CD4-positive, CD25-positive, alpha-beta regulatory T cell (primary cell): ENCODE data around the gene RASSF6. TPM values are rescaled to one million over a fixed set of nuclear protein-coding genes. Genes with fewer than 3 reads are reported as not detected.
A peak's percentile ranks its signal among the peaks of the same experiment; 100 is the strongest.
"Not testable (repeated sequence)": the region's sequence is repeated elsewhere in the genome, so short reads cannot be mapped to it uniquely, and the experiment has no call there.

Source experiments
- ATAC-seq, 2 donors: fragments of 150-1000 bp; cut with Tn5 transposase; one replicate each; pipeline ENCODE4 v1.10.0; 2021; ENCODE audit warnings: low read depth in 2 of 2, moderate number of reproducible peaks in 2 of 2, moderate library complexity in 1 of 2
- DNase-seq, 3 donors: peaks; one replicate each; pipeline versions ENCODE4 v3.0.0 to v3.0.0-alpha.2; 2012 to 2022; ENCODE audit warnings: mixed read lengths in 1 of 3
- H3K27ac ChIP-seq: one replicate; pipeline ENCODE4 v1.7.0; 2013; ENCODE audit warnings: mild to moderate bottlenecking, low read length; ENCODE audit not compliant: insufficient read depth, poor library complexity, severe bottlenecking
- H3K27me3 ChIP-seq: one replicate; pipeline ENCODE4 v1.7.0; 2013; ENCODE audit warnings: low read length; ENCODE audit not compliant: control insufficient read depth, insufficient read depth
- H3K36me3 ChIP-seq: one replicate; pipeline ENCODE4 v1.7.0; 2013; ENCODE audit warnings: mild to moderate bottlenecking, low read length, moderate library complexity; ENCODE audit not compliant: control insufficient read depth, insufficient read depth
- H3K4me1 ChIP-seq: 2 replicates; pipeline ENCODE4 v1.7.0; 2013; ENCODE audit warnings: mild to moderate bottlenecking, low read length; ENCODE audit not compliant: insufficient read depth, control insufficient read depth, poor library complexity, severe bottlenecking
- H3K4me3 ChIP-seq: one replicate; pipeline ENCODE4 v1.7.0; 2013; ENCODE audit warnings: low read depth, mild to moderate bottlenecking, low read length, moderate library complexity
- H3K9me3 ChIP-seq, 2 experiments: 1 replicate in 1 of 2; 2 replicates in 1 of 2; pipeline ENCODE4 v1.7.0; 2013; ENCODE audit warnings: low read length in 2 of 2, mild to moderate bottlenecking in 1 of 2, moderate library complexity in 1 of 2; ENCODE audit not compliant: control insufficient read depth in 2 of 2
- H3K27ac Mint-ChIP-seq, 3 donors: one replicate each; pipeline ENCODE4 v1.8.0; 2020 to 2022; ENCODE audit warnings: mild to moderate bottlenecking in 3 of 3, mixed read lengths in 3 of 3, moderate library complexity in 2 of 3
- H3K27me3 Mint-ChIP-seq: one replicate; pipeline ENCODE4 v1.8.0; 2022; ENCODE audit warnings: mild to moderate bottlenecking, mixed read lengths
- H3K36me3 Mint-ChIP-seq: one replicate; pipeline ENCODE4 v1.8.0; 2020; ENCODE audit warnings: mixed read lengths
- H3K4me1 Mint-ChIP-seq, 4 donors: one replicate each; pipeline ENCODE4 v1.8.0; 2020 to 2022; ENCODE audit warnings: mixed read lengths in 4 of 4, mild to moderate bottlenecking in 1 of 4
- H3K4me3 Mint-ChIP-seq, 4 donors: one replicate each; pipeline ENCODE4 v1.8.0; 2020 to 2022; ENCODE audit warnings: mild to moderate bottlenecking in 4 of 4, mixed read lengths in 4 of 4, moderate library complexity in 3 of 4
- H3K9me3 Mint-ChIP-seq, 7 donors: one replicate each; pipeline ENCODE4 v1.8.0; 2020 to 2022; ENCODE audit warnings: mixed read lengths in 7 of 7, mild to moderate bottlenecking in 3 of 7, moderate library complexity in 2 of 7
- polyA plus RNA-seq, 4 donors: library from polyadenylated mRNA; unstranded; fragments of 300-500 nt; fragmentation: Illumina TruSeq; gene quantifications; one replicate each; pipeline ENCODE4 v1.2.3, GENCODE V29; 2021
- total RNA-seq: library from RNA; stranded (reverse); gene quantifications from one replicate; pipeline ENCODE4 v1.2.3, GENCODE V29; 2022

Gene RASSF6
- total and polyA plus RNA-seq, 5 donors from 2014 or later: 0.15 to 0.31 TPM; not detected in 3

- H3K4me1 ChIP-seq: no peaks in the 10 kb centered on the region
- H3K36me3 ChIP-seq: no peaks in the 10 kb centered on the region
- DNase-seq: no peak
- H3K9me3 ChIP-seq: no peaks in the 10 kb centered on the region
- no peaks in the 10 kb centered on the region for H3K27me3 ChIP-seq
- no peaks in the 10 kb centered on the region for H3K36me3 Mint-ChIP-seq
- no peak overlapping the region for H3K27ac Mint-ChIP-seq
- no peak overlapping the region for H3K4me3 ChIP-seq
- H3K27ac ChIP-seq: no peak overlapping the region
- peaks cover 0 to 10% (median 0%) of the 10 kb centered on the region in 7 donors for H3K9me3 Mint-ChIP-seq
- no peaks in the 10 kb centered on the region for H3K4me1 Mint-ChIP-seq
- no peak overlapping the region for H3K4me3 Mint-ChIP-seq
- ATAC-seq: no peak
- peaks cover 6% of the 10 kb centered on the region for H3K27me3 Mint-ChIP-seq
Observed at GRCh38 chr4:73597594-73597993, 22.6 kb downstream of the RASSF6 start.

- H3K4me1 ChIP-seq, ATAC-seq, H3K9me3 ChIP-seq, H3K4me3 Mint-ChIP-seq, H3K4me1 Mint-ChIP-seq, H3K27me3 Mint-ChIP-seq, DNase-seq, H3K9me3 Mint-ChIP-seq, H3K27ac Mint-ChIP-seq, H3K27ac ChIP-seq, H3K4me3 ChIP-seq, H3K36me3 Mint-ChIP-seq, H3K36me3 ChIP-seq, H3K27me3 ChIP-seq: not testable (repeated sequence)
Observed at GRCh38 chr4:73597183-73597582, 23.1 kb downstream of the RASSF6 start.

GRCh38 chr4:73596001-73596400 is 24.2 kb downstream of the RASSF6 start:
- Histone ChIP-seq H3K27ac (no peak overlapping the region), H3K36me3 (no peaks in the 10 kb centered on the region), H3K27me3 (no peaks in the 10 kb centered on the region), H3K4me1 (no peaks in the 10 kb centered on the region), H3K9me3 (no peaks in the 10 kb centered on the region), H3K4me3 (no peak overlapping the region)
- Mint-ChIP-seq H3K27me3 (peaks cover 6% of the 10 kb centered on the region), H3K9me3 (peaks cover 0 to 10% (median 0%) of the 10 kb centered on the region in 7 donors), H3K4me3 (no peak overlapping the region), H3K4me1 (no peaks in the 10 kb centered on the region), H3K27ac (no peak overlapping the region), H3K36me3 (no peaks in the 10 kb centered on the region)
- ATAC-seq (no peak), DNase-seq (no peak)

- no peaks in the 10 kb centered on the region for H3K9me3 ChIP-seq
- H3K36me3 Mint-ChIP-seq: no peaks in the 10 kb centered on the region
- peaks cover 0 to 10% (median 0%) of the 10 kb centered on the region in 7 donors for H3K9me3 Mint-ChIP-seq
- H3K4me1 ChIP-seq: no peaks in the 10 kb centered on the region
- ATAC-seq (no peak), DNase-seq (peak in 1 of 3 donors; percentile 27)
- no peaks in the 10 kb centered on the region for H3K4me1 Mint-ChIP-seq
- H3K4me3 ChIP-seq: no peak overlapping the region
- no peak overlapping the region for H3K27ac Mint-ChIP-seq
- H3K27ac ChIP-seq: no peak overlapping the region
- no peak overlapping the region for H3K4me3 Mint-ChIP-seq
- no peaks in the 10 kb centered on the region for H3K27me3 Mint-ChIP-seq
- H3K36me3 ChIP-seq: no peaks in the 10 kb centered on the region
- no peaks in the 10 kb centered on the region for H3K27me3 ChIP-seq
Observed at GRCh38 chr4:73593631-73594241, 26.5 kb downstream of the RASSF6 start.

GRCh38 chr4:73589887-73590801 is 30.1 kb downstream of the RASSF6 start:
- Histone ChIP-seq H3K4me1 (no peaks in the 10 kb centered on the region), H3K9me3 (no peaks in the 10 kb centered on the region), H3K4me3 (no peak overlapping the region), H3K27me3 (no peaks in the 10 kb centered on the region), H3K36me3 (no peaks in the 10 kb centered on the region), H3K27ac (no peak overlapping the region)
- Mint-ChIP-seq H3K27me3 (no peaks in the 10 kb centered on the region), H3K36me3 (no peaks in the 10 kb centered on the region), H3K27ac (peak overlapping the region in 1 of 3 donors; percentile 18), H3K4me3 (no peak overlapping the region), H3K4me1 (no peaks in the 10 kb centered on the region), H3K9me3 (peaks cover 0 to 2% (median 0%) of the 10 kb centered on the region in 7 donors)
- ATAC-seq: no peak
- DNase-seq: no peak

GRCh38 chr4:73589261-73589847 is 30.9 kb downstream of the RASSF6 start:
- no peaks in the 10 kb centered on the region for H3K4me1 Mint-ChIP-seq
- no peaks in the 10 kb centered on the region for H3K36me3 Mint-ChIP-seq
- Histone ChIP-seq H3K36me3 (no peaks in the 10 kb centered on the region), H3K4me1 (no peaks in the 10 kb centered on the region), H3K27ac (no peak overlapping the region), H3K4me3 (no peak overlapping the region), H3K9me3 (no peaks in the 10 kb centered on the region), H3K27me3 (no peaks in the 10 kb centered on the region)
- no peaks in the 10 kb centered on the region for H3K27me3 Mint-ChIP-seq
- no peak overlapping the region for H3K4me3 Mint-ChIP-seq
- peaks cover 0 to under 1% (median 0%) of the 10 kb centered on the region in 7 donors for H3K9me3 Mint-ChIP-seq
- ATAC-seq (no peak), DNase-seq (no peak)
- no peak overlapping the region for H3K27ac Mint-ChIP-seq

- H3K9me3 ChIP-seq: no peaks in the 10 kb centered on the region
- H3K4me1 ChIP-seq: no peaks in the 10 kb centered on the region
- no peaks in the 10 kb centered on the region for H3K27me3 ChIP-seq
- no peak overlapping the region for H3K4me3 ChIP-seq
- Mint-ChIP-seq H3K4me3 (no peak overlapping the region), H3K36me3 (no peaks in the 10 kb centered on the region), H3K9me3 (no peaks in the 10 kb centered on the region), H3K4me1 (no peaks in the 10 kb centered on the region), H3K27me3 (no peaks in the 10 kb centered on the region), H3K27ac (no peak overlapping the region)
- H3K27ac ChIP-seq: no peak overlapping the region
- ATAC-seq (no peak), DNase-seq (no peak)
- H3K36me3 ChIP-seq: no peaks in the 10 kb centered on the region
Observed at GRCh38 chr4:73588613-73589012, 31.6 kb downstream of the RASSF6 start.
